HepG2 (cell line): ENCODE measurements around the gene FXYD4. TPM values are rescaled to one million over a fixed set of nuclear protein-coding genes. Genes with fewer than 3 reads are reported as not detected.

Experiments used
- ATAC-seq: fragments of 200-7000 bp; cut with Tn5 transposase; 3 replicates; pipeline ENCODE4 v1.9.1; 2020; ENCODE audit warnings: mild to moderate bottlenecking, moderate library complexity
- BruUV-seq: library from RNA; stranded (reverse); fragments of 400-500 nt; replicated peaks from 2 replicates; lab custom pipeline; 2021; lab: Mats Ljungman, UMichigan
- CTCF ChIA-PET: fragments of 300-600 bp; formaldehyde crosslinking; extraction: SDS; loops from one replicate; lab custom pipeline; 2021; ENCODE audit warnings: low total read pairs, inconsistent platforms, low intra/inter-chr PET ratio; lab: Yijun Ruan, JAX
- POLR2A ChIA-PET: fragments of 350-600 bp; sonication (Branson Sonifier 250); formaldehyde crosslinking; loops from one replicate; lab custom pipeline; 2020; ENCODE audit warnings: antibody characterized with exemption, inconsistent platforms; lab: Yijun Ruan, JAX
- DNase-seq: peaks from one replicate; pipeline ENCODE4 v3.0.0-alpha.2; 2015; ENCODE audit warnings: low spot score
- FAIRE-seq: peaks from 3 replicates; lab custom pipeline; 2011; peaks lifted over from hg19 to GRCh38; lab: Jason Lieb, UNC
- H2AFZ ChIP-seq: one replicate; pipeline ENCODE4 v1.6.1; 2011; ENCODE audit warnings: low read length, inconsistent platforms
- H3K27ac ChIP-seq: fragments of 300-600 bp; 3 replicates; pipeline ENCODE4 v1.8.0; 2011; ENCODE audit warnings: mixed run types, mild to moderate bottlenecking, mixed read lengths, low read length, inconsistent platforms; ENCODE audit not compliant: insufficient read depth; ENCODE audit errors: extremely low read length
- H3K27me3 ChIP-seq, 2 experiments: fragments of 200-600 bp in 1 of 2; 2 replicates in 1 of 2; 3 replicates in 1 of 2; pipeline versions ENCODE4 v1.6.0 to v1.8.0; 2011; ENCODE audit warnings: low read length in 2 of 2, mild to moderate bottlenecking in 2 of 2, moderate library complexity in 2 of 2, inconsistent platforms in 1 of 2; ENCODE audit not compliant: insufficient read depth in 2 of 2, control insufficient read depth in 1 of 2
- H3K36me3 ChIP-seq, 2 experiments: fragments of 200-600 bp in 1 of 2; replicated peaks in 1 of 2; 2 replicates in 1 of 2; 3 replicates in 1 of 2; pipeline versions ENCODE4 v1.5.1 to v1.8.0; 2011; ENCODE audit warnings: low read length in 2 of 2, inconsistent platforms in 1 of 2; ENCODE audit not compliant: insufficient read depth in 2 of 2, control insufficient read depth in 1 of 2
- H3K4me1 ChIP-seq: 2 replicates; pipeline ENCODE4 v1.5.1; 2012; ENCODE audit warnings: low read length, inconsistent platforms; ENCODE audit not compliant: insufficient read depth
- H3K4me2 ChIP-seq: 2 replicates; pipeline ENCODE4 v1.6.0; 2011; ENCODE audit warnings: low read depth, low read length, inconsistent platforms
- H3K4me3 ChIP-seq, 3 experiments: fragments of 200-600 bp in 1 of 3; sonication (generic), shearing (Covaris generic) in 1 of 3; replicated peaks in 1 of 3; 2 replicates each; pipeline ENCODE4 v1.5.1; 2011 to 2016; ENCODE audit warnings: low read length in 3 of 3, inconsistent platforms in 2 of 3, low read depth in 2 of 3, mild to moderate bottlenecking in 2 of 3, control low read depth in 1 of 3, mixed read lengths in 1 of 3; ENCODE audit not compliant: insufficient read depth in 1 of 3
- H3K79me2 ChIP-seq: one replicate; pipeline ENCODE4 v1.6.1; 2011; ENCODE audit warnings: low read length, inconsistent platforms; ENCODE audit not compliant: insufficient read depth
- H3K9ac ChIP-seq: 2 replicates; pipeline ENCODE4 v1.6.0; 2011; ENCODE audit warnings: mild to moderate bottlenecking, low read depth, low read length, inconsistent platforms; ENCODE audit not compliant: insufficient read depth
- H3K9me3 ChIP-seq: 2 replicates; pipeline ENCODE4 v1.5.1; 2012; ENCODE audit warnings: mild to moderate bottlenecking, low read length
- H4K20me1 ChIP-seq: 2 replicates; pipeline ENCODE4 v1.6.0; 2011; ENCODE audit warnings: inconsistent platforms, mild to moderate bottlenecking, low read length, moderate library complexity; ENCODE audit not compliant: insufficient read depth
- AGO1 ChIP-seq: fragments of 200-400 bp; formaldehyde crosslinking; IDR thresholded peaks from 2 replicates; pipeline ENCODE4 v1.6.1; 2017; ENCODE audit warnings: mild to moderate bottlenecking, low read depth, low read length, moderate library complexity; ENCODE audit not compliant: poor library complexity, severe bottlenecking
- FOXK1 ChIP-seq: sonication (generic); formaldehyde crosslinking; IDR thresholded peaks from 2 replicates; pipeline ENCODE4 v1.4.0; 2020; ENCODE audit warnings: low read depth, missing genetic modification reagents, borderline replicate concordance
- LRRFIP1 ChIP-seq: sonication (generic); formaldehyde crosslinking; conservative IDR thresholded peaks from 2 replicates; pipeline ENCODE4 v1.4.0; 2020; ENCODE audit warnings: missing genetic modification reagents
- ZNF256 ChIP-seq: sonication (generic); formaldehyde crosslinking; conservative IDR thresholded peaks from 2 replicates; pipeline ENCODE4 v1.4.0; 2020; ENCODE audit warnings: missing genetic modification reagents
- WGBS: methylation state at CpG from one replicate; pipeline ENCODE4 v1.1.6; 2017; ENCODE audit warnings: low lambda C conversion rate; 5-methylcytosine and 5-hydroxymethylcytosine counted together
- in situ Hi-C: cut with HindIII; loops from 2 replicates; pipeline ENCODE4 v1.10.0; 2017; ENCODE audit warnings: low pct_unique_long_range_greater_than_20kb; ENCODE audit not compliant: extremely low pct_ligation_motif_present
- intact Hi-C: fragments of 100-400 bp; cut with micrococcal nuclease; formaldehyde crosslinking; loops from one replicate; pipeline ENCODE4 v1.10.0; 2022; ENCODE audit not compliant: unreplicated experiment
- polyA plus RNA-seq, 8 experiments: library from polyadenylated mRNA; depleted of rRNA in 3 of 8; stranded (reverse) in 7 of 8; unstranded in 1 of 8; fragments of >200 nt; fragmentation: Illumina TruSeq in 4 of 8; extraction: Trizol in 4 of 8; gene quantifications; 2 replicates each; pipeline versions ENCODE4 v1.2.1 to v1.2.3, GENCODE V29; 2011 to 2016; ENCODE audit warnings: low read depth in 4 of 8, missing spikeins in 1 of 8, mixed read lengths in 1 of 8; ENCODE audit not compliant: insufficient read depth in 1 of 8
- total RNA-seq, 5 experiments: library from RNA; depleted of rRNA; stranded (reverse); fragments of >200 nt; fragmentation: Illumina TruSeq; extraction: Trizol; gene quantifications; 2 replicates each; pipeline ENCODE4 v1.2.3, GENCODE V29; 2016; ENCODE audit warnings: low read depth in 1 of 5
- TF ChIP-seq, protein P1 (sequence below): sonication (generic); formaldehyde crosslinking; IDR thresholded peaks from 2 replicates; pipeline ENCODE4 v1.4.0; 2020; ENCODE audit warnings: missing genetic modification reagents, borderline replicate concordance

Gene FXYD4
- total and polyA plus RNA-seq, 2 of the 13 experiments (the other 11 are each of a cell fraction or from before 2014, with no cell fraction given): not detected

- CTCF ChIA-PET: no interaction called here
Observed at GRCh38 chr10:43344051-43344450, 27.4 kb upstream of the FXYD4 start.

More at GRCh38 chr10:43344051-43344450, 27.4 kb upstream of the FXYD4 start:
- no peaks in the 10 kb centered on the region for H4K20me1 ChIP-seq
- no peak for DNase-seq
- H3K79me2 ChIP-seq: no peaks in the 10 kb centered on the region
- no peaks in the 10 kb centered on the region for H3K9me3 ChIP-seq
- no peak overlapping the region for H3K9ac ChIP-seq
- in situ Hi-C loops: no loop called here
- H3K4me3 ChIP-seq: no peak overlapping the region
- H3K4me2 ChIP-seq: no peak overlapping the region
- TF ChIP-seq LRRFIP1 (no peak), AGO1 (no peak), FOXK1 (CRISPR knock-in tag) (no peak), ZNF256 (no peak)
- TF ChIP-seq, protein P1, sequence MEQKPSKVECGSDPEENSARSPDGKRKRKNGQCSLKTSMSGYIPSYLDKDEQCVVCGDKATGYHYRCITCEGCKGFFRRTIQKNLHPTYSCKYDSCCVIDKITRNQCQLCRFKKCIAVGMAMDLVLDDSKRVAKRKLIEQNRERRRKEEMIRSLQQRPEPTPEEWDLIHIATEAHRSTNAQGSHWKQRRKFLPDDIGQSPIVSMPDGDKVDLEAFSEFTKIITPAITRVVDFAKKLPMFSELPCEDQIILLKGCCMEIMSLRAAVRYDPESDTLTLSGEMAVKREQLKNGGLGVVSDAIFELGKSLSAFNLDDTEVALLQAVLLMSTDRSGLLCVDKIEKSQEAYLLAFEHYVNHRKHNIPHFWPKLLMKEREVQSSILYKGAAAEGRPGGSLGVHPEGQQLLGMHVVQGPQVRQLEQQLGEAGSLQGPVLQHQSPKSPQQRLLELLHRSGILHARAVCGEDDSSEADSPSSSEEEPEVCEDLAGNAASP (CRISPR knock-in tag): no peak
- TF ChIP-seq, all 625 proteins: peak for 0
- POLR2A ChIA-PET: no interaction called here
- Histone ChIP-seq H3K27me3 (peaks cover 0 to 26% of the 10 kb centered on the region in 2 experiments; a peak in 4 of 5 replicates), H2AFZ (no peak overlapping the region), H3K4me1 (peaks cover 9% of the 10 kb centered on the region), H3K36me3 (no peaks in the 10 kb centered on the region), H3K27ac (no peak overlapping the region)
- intact Hi-C loops: no loop called here
- no TSS peak for BruUV-seq
- FAIRE-seq (no peak), ATAC-seq (no peak)
- 54% methylated on average over 7 of the region's 8 CpGs for WGBS
